ENCODE results near the gene RGS5.

RGS5 gene

DNA sequence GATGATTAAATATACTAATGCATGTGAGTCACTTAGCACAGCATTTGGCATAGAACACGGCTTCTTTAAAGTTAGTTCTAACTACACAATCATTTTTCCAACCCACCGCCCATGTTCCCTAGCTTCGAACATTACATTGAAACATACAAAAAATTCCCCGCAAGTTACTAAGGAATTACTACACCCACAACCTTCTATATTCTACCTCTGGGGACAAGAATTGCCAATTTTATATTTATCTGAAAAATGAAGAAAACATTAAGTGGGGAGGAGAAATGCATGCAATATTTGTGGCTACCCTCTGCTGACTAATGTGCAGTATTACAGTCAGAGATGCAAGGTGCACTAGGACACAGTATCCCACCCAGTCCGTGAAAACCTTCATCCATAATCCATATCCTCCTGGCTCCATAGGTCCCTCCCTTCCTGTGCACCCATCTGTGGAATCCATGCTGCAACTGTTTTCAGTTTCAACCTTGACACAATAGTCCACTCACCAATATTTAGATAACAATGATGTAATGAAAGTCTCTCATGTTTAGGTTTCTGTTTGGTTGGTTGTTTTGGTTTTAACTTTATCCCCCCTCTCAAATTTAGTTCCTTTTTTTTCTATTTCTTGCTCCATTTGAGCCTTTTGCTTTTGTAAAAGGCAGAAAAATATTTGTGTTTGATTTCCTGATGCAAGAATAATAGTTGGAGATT lies 31.6 kb downstream of the RGS5 start:
- Histone ChIP-seq H3K9me3 (ENCODE audit: control insufficient read depth in 5 of 5, low read length in 5 of 5) (no peaks in the 10 kb centered on the region), H3K27ac (ENCODE audit: low read depth, low read length) (no peak overlapping the region), H3K36me3 (ENCODE audit: control insufficient read depth in 5 of 5, insufficient read depth in 5 of 5, low read length in 5 of 5) (no peaks in the 10 kb centered on the region), H3K4me1 (ENCODE audit: control insufficient read depth in 5 of 5, insufficient read depth in 5 of 5, low read length in 5 of 5) (peaks cover 0 to 38% (median 14%) of the 10 kb centered on the region in 5 donors), H3K4me3 (ENCODE audit: low read depth in 1 of 5, low read length in 5 of 5) (no peak overlapping the region), H3K27me3 (ENCODE audit: control insufficient read depth in 5 of 5, insufficient read depth in 4 of 5, low read length in 5 of 5) (no peaks in the 10 kb centered on the region), H3K9ac (ENCODE audit: low read length in 5 of 5) (no peak overlapping the region)

GRCh38 chr1:163170331-163170730 lies 32.4 kb downstream of the RGS5 start:
- H3K4me3 ChIP-seq (ENCODE audit: low read depth in 1 of 5, low read length in 5 of 5) = no peak overlapping the region
- H3K27me3 ChIP-seq (ENCODE audit: control insufficient read depth in 5 of 5, insufficient read depth in 4 of 5, low read length in 5 of 5) = no peaks in the 10 kb centered on the region
- H3K4me1 ChIP-seq (ENCODE audit: control insufficient read depth in 5 of 5, insufficient read depth in 5 of 5, low read length in 5 of 5) = peaks cover 0 to 41% (median 14%) of the 10 kb centered on the region in 5 donors
- no peak overlapping the region for H3K9ac ChIP-seq (ENCODE audit: low read length in 5 of 5)
- no peaks in the 10 kb centered on the region for H3K9me3 ChIP-seq (ENCODE audit: control insufficient read depth in 5 of 5, low read length in 5 of 5)
- H3K27ac ChIP-seq (ENCODE audit: low read depth, low read length) = no peak overlapping the region
- H3K36me3 ChIP-seq (ENCODE audit: control insufficient read depth in 5 of 5, insufficient read depth in 5 of 5, low read length in 5 of 5) = no peaks in the 10 kb centered on the region

DNA sequence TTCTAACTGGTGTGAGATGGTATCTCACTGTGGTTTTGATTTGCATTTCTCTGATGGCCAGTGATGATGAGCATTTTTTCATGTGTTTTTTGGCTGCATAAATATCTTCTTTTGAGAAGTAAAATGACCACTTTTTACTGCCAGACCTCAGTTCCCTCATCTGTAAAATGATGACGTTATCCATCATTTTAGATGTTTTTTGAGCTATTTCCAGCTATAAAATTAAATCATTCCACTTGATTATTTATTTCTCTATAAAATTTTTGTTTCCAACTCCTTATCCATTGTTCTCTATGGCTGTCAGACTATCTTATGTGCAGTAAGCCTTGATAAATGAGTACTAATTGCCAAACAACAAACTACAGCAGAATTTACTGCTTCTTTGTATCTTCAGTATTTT lies 33.2 kb downstream of the RGS5 start:
- no peaks in the 10 kb centered on the region for H3K27me3 ChIP-seq (ENCODE audit: control insufficient read depth in 5 of 5, insufficient read depth in 4 of 5, low read length in 5 of 5)
- no peak overlapping the region for H3K4me3 ChIP-seq (ENCODE audit: low read depth in 1 of 5, low read length in 5 of 5)
- no peak overlapping the region for H3K9ac ChIP-seq (ENCODE audit: low read length in 5 of 5)
- peaks cover 0 to 36% (median 9%) of the 10 kb centered on the region in 5 donors for H3K4me1 ChIP-seq (ENCODE audit: control insufficient read depth in 5 of 5, insufficient read depth in 5 of 5, low read length in 5 of 5)
- H3K9me3 ChIP-seq (ENCODE audit: control insufficient read depth in 5 of 5, low read length in 5 of 5) = no peaks in the 10 kb centered on the region
- H3K36me3 ChIP-seq (ENCODE audit: control insufficient read depth in 5 of 5, insufficient read depth in 5 of 5, low read length in 5 of 5) = no peaks in the 10 kb centered on the region
- H3K27ac ChIP-seq (ENCODE audit: low read depth, low read length) = no peak overlapping the region

DNA sequence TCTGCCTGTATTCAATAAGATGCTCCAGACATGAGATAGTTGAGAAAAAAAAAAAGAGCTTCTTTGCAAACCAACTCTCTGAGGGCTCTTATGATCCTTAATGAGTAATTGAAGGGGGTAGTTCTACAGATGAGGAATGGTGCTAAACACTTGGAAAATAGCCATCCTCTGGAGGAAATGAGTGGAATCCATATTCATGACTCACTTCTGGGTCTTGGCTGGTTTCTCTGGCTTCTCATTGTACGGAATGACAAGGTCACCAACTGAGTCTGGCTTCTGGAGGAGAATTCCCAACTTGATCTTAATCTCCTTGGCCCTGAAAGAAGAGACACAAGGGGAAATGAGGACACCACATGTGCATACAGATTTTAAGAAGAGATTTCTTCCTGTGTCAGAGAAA lies 34.7 kb downstream of the RGS5 start:
- Histone ChIP-seq H3K27me3 (ENCODE audit: control insufficient read depth in 5 of 5, insufficient read depth in 4 of 5, low read length in 5 of 5) (no peaks in the 10 kb centered on the region), H3K4me3 (ENCODE audit: low read depth in 1 of 5, low read length in 5 of 5) (no peak overlapping the region), H3K36me3 (ENCODE audit: control insufficient read depth in 5 of 5, insufficient read depth in 5 of 5, low read length in 5 of 5) (no peaks in the 10 kb centered on the region), H3K27ac (ENCODE audit: low read depth, low read length) (no peak overlapping the region), H3K9ac (ENCODE audit: low read length in 5 of 5) (no peak overlapping the region), H3K9me3 (ENCODE audit: control insufficient read depth in 5 of 5, low read length in 5 of 5) (no peaks in the 10 kb centered on the region), H3K4me1 (ENCODE audit: control insufficient read depth in 5 of 5, insufficient read depth in 5 of 5, low read length in 5 of 5) (peaks cover 0 to 43% (median 9%) of the 10 kb centered on the region in 5 donors)

DNA sequence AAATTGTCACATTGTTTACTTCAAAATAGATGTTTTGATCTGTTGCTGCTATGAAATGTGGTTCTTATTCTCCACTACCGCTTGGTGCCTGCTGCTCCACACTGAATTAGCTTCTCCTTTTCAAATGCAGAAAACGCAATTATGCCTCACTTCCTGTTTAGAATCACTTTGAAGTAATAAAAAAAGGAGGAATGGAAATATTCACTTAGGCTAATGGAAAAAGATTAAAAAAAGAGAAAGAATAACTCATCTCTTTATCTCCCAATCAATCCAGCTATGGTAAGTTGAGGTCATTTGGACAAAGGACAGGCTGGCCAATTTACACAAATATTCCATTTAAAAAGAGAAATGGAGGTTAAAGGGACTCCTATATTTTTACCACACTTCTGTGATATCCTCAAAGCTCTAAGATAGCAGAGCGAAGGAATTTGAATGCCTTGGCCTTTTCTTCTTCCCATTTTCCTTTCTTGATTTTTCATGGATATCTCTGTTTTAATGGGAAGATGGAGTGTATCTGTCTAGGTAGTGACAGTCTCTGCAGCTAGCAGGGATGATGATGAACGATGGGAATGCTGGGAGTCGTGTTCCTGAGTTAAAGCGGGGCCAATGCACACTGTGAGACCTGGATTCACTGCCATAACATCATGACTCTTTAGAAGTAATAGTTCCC lies 35.7 kb downstream of the RGS5 start:
- Histone ChIP-seq H3K4me3 (ENCODE audit: low read depth in 1 of 5, low read length in 5 of 5) (no peak overlapping the region), H3K36me3 (ENCODE audit: control insufficient read depth in 5 of 5, insufficient read depth in 5 of 5, low read length in 5 of 5) (no peaks in the 10 kb centered on the region), H3K27me3 (ENCODE audit: control insufficient read depth in 5 of 5, insufficient read depth in 4 of 5, low read length in 5 of 5) (no peaks in the 10 kb centered on the region), H3K9ac (ENCODE audit: low read length in 5 of 5) (no peak overlapping the region), H3K4me1 (ENCODE audit: control insufficient read depth in 5 of 5, insufficient read depth in 5 of 5, low read length in 5 of 5) (peaks cover 0 to 49% (median 9%) of the 10 kb centered on the region in 5 donors), H3K27ac (ENCODE audit: low read depth, low read length) (peak overlapping the region; percentile 17), H3K9me3 (ENCODE audit: control insufficient read depth in 5 of 5, low read length in 5 of 5) (no peaks in the 10 kb centered on the region)

DNA sequence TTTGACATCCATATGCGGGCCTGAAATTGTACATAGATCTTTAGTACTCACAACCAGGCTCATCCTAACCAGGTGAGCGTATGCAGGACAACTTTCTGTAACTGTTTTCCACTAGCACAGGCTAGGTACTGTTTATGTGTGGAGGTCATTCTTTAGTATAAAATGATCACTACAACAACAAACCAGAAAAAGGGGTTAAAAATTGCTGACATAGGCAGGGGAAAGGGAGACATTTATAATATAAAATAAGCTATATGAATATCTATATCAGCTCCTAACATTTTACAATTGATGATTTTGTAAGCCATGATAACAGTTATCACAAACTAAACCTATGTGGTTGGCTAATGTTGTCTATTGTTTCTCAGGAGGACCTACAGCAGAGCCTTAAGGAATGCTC lies 37.6 kb downstream of the RGS5 start:
- H3K27ac ChIP-seq (ENCODE audit: low read depth, low read length) = no peak overlapping the region
- peaks cover 0 to 54% (median 9%) of the 10 kb centered on the region in 5 donors for H3K4me1 ChIP-seq (ENCODE audit: control insufficient read depth in 5 of 5, insufficient read depth in 5 of 5, low read length in 5 of 5)
- H3K9me3 ChIP-seq (ENCODE audit: control insufficient read depth in 5 of 5, low read length in 5 of 5) = no peaks in the 10 kb centered on the region
- H3K27me3 ChIP-seq (ENCODE audit: control insufficient read depth in 5 of 5, insufficient read depth in 4 of 5, low read length in 5 of 5) = no peaks in the 10 kb centered on the region
- H3K4me3 ChIP-seq (ENCODE audit: low read depth in 1 of 5, low read length in 5 of 5) = no peak overlapping the region
- H3K36me3 ChIP-seq (ENCODE audit: control insufficient read depth in 5 of 5, insufficient read depth in 5 of 5, low read length in 5 of 5) = peaks cover 0 to 5% (median 0%) of the 10 kb centered on the region in 5 donors
- H3K9ac ChIP-seq (ENCODE audit: low read length in 5 of 5) = no peak overlapping the region

- Histone ChIP-seq H3K27ac (ENCODE audit: low read depth, low read length) (no peak overlapping the region), H3K36me3 (ENCODE audit: control insufficient read depth in 5 of 5, insufficient read depth in 5 of 5, low read length in 5 of 5) (peaks cover 0 to 5% (median 0%) of the 10 kb centered on the region in 5 donors), H3K9ac (ENCODE audit: low read length in 5 of 5) (no peak overlapping the region), H3K4me1 (ENCODE audit: control insufficient read depth in 5 of 5, insufficient read depth in 5 of 5, low read length in 5 of 5) (peaks cover 0 to 54% (median 9%) of the 10 kb centered on the region in 5 donors), H3K9me3 (ENCODE audit: control insufficient read depth in 5 of 5, low read length in 5 of 5) (no peaks in the 10 kb centered on the region), H3K4me3 (ENCODE audit: low read depth in 1 of 5, low read length in 5 of 5) (no peak overlapping the region), H3K27me3 (ENCODE audit: control insufficient read depth in 5 of 5, insufficient read depth in 4 of 5, low read length in 5 of 5) (no peaks in the 10 kb centered on the region)
Measured at GRCh38 chr1:163163881-163164582, 38.7 kb downstream of the RGS5 start.

DNA sequence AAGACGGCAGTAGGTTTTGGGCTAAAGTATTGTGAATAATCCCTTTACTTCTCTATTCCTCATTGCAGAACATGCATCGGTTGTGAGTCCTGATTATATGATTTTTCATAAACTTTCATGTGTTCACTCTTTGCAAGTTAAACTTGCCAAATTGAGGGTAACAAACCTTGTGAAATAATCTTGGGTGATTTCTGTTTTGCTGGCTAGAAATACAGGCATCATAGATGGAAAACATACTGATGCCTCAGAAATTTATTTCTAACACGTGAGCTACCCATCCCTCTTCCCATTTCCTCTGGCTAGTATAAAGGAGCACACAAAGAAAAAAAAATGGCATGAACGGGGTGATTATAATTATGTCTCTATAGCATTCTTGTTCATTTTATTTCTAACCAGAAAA lies 39.6 kb downstream of the RGS5 start:
- H3K4me1 ChIP-seq (ENCODE audit: control insufficient read depth in 5 of 5, insufficient read depth in 5 of 5, low read length in 5 of 5) = peaks cover 0 to 50% (median 7%) of the 10 kb centered on the region in 5 donors

DNA sequence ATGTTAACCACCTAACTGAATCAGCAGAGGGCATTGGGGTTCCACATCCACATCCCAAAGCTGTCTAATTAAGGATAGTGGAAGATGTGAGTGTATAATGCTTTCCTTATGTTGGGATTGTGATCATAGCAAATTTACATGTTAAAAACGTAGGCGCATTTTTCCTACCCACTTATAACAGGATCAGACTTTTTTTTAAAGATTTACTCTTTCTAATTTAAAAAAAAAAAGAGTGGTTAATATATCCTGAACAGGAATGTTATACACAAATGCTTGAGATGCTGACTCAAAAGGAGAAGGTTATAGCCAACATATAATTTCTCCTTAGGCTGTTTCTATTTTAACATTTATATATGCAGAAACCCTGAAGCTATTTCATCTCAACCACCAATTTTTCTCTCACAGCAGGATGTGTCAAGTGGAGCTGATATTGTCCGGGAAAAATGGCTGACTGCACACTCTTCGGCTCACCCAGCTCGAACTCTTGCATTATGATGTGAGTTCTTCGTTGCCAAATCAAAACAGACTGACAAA lies 40.3 kb downstream of the RGS5 start:
- Histone ChIP-seq H3K4me3 (ENCODE audit: low read depth in 1 of 5, low read length in 5 of 5) (no peak overlapping the region), H3K27me3 (ENCODE audit: control insufficient read depth in 5 of 5, insufficient read depth in 4 of 5, low read length in 5 of 5) (no peaks in the 10 kb centered on the region), H3K36me3 (ENCODE audit: control insufficient read depth in 5 of 5, insufficient read depth in 5 of 5, low read length in 5 of 5) (peaks cover 0 to 5% (median 0%) of the 10 kb centered on the region in 5 donors), H3K9ac (ENCODE audit: low read length in 5 of 5) (no peak overlapping the region), H3K4me1 (ENCODE audit: control insufficient read depth in 5 of 5, insufficient read depth in 5 of 5, low read length in 5 of 5) (peaks cover 0 to 46% (median 7%) of the 10 kb centered on the region in 5 donors), H3K27ac (ENCODE audit: low read depth, low read length) (no peak overlapping the region), H3K9me3 (ENCODE audit: control insufficient read depth in 5 of 5, low read length in 5 of 5) (no peaks in the 10 kb centered on the region)

More for the DNA sequence above, 39.6 kb downstream of the RGS5 start:
- Histone ChIP-seq H3K36me3 (ENCODE audit: control insufficient read depth in 5 of 5, insufficient read depth in 5 of 5, low read length in 5 of 5) (peaks cover 0 to 5% (median 0%) of the 10 kb centered on the region in 5 donors), H3K27me3 (ENCODE audit: control insufficient read depth in 5 of 5, insufficient read depth in 4 of 5, low read length in 5 of 5) (no peaks in the 10 kb centered on the region), H3K9me3 (ENCODE audit: control insufficient read depth in 5 of 5, low read length in 5 of 5) (no peaks in the 10 kb centered on the region), H3K27ac (ENCODE audit: low read depth, low read length) (no peak overlapping the region), H3K4me3 (ENCODE audit: low read depth in 1 of 5, low read length in 5 of 5) (no peak overlapping the region), H3K9ac (ENCODE audit: low read length in 5 of 5) (no peak overlapping the region)

GRCh38 chr1:163161841-163162240 lies 40.9 kb downstream of the RGS5 start:
- no peak overlapping the region for H3K4me3 ChIP-seq (ENCODE audit: low read depth in 1 of 5, low read length in 5 of 5)
- H3K9me3 ChIP-seq (ENCODE audit: control insufficient read depth in 5 of 5, low read length in 5 of 5) = no peaks in the 10 kb centered on the region
- no peak overlapping the region for H3K27ac ChIP-seq (ENCODE audit: low read depth, low read length)
- H3K9ac ChIP-seq (ENCODE audit: low read length in 5 of 5) = no peak overlapping the region
- peaks cover 0 to 5% (median 0%) of the 10 kb centered on the region in 5 donors for H3K36me3 ChIP-seq (ENCODE audit: control insufficient read depth in 5 of 5, insufficient read depth in 5 of 5, low read length in 5 of 5)
- peaks cover 0 to 41% (median 4%) of the 10 kb centered on the region in 5 donors for H3K4me1 ChIP-seq (ENCODE audit: control insufficient read depth in 5 of 5, insufficient read depth in 5 of 5, low read length in 5 of 5)
- no peaks in the 10 kb centered on the region for H3K27me3 ChIP-seq (ENCODE audit: control insufficient read depth in 5 of 5, insufficient read depth in 4 of 5, low read length in 5 of 5)

Measured in subcutaneous abdominal adipose tissue (tissue), 5 donors.